A673 (cell line): ENCODE measurements around the gene ZNF76. TPM values are rescaled to one million over a fixed set of nuclear protein-coding genes. Genes with fewer than 3 reads are reported as not detected.

Experiments used
- total RNA-seq: library from RNA; stranded (reverse); gene quantifications from 2 replicates; pipeline ENCODE4 v1.2.3, GENCODE V29; 2021

Gene ZNF76
- total RNA-seq, 1 experiment from 2014 or later: 28.7 TPM

Other genes with a start within 250 kb of the ZNF76 start
- gene TCP11, start 118.4 kb upstream of the ZNF76 start, total RNA-seq: not detected in 2 replicates
- 0.04 TPM in 1 of 2 replicates, not detected in the other for gene SCUBE3, start 45.8 kb upstream of the ZNF76 start, total RNA-seq
- 0.37 and 0.44 TPM in 2 replicates for gene DEF6, start 38.1 kb downstream of the ZNF76 start, total RNA-seq
- gene PPARD, start 82.8 kb downstream of the ZNF76 start, total RNA-seq: 13.8 and 15.4 TPM in 2 replicates
- gene FANCE, start 192.6 kb downstream of the ZNF76 start, total RNA-seq: 19.2 and 23.4 TPM in 2 replicates
- 1,064 and 1,085 TPM in 2 replicates for gene RPL10A, start 208.7 kb downstream of the ZNF76 start, total RNA-seq
- 10.3 and 17.0 TPM in 2 replicates for gene TEAD3, start 237.3 kb downstream of the ZNF76 start, total RNA-seq